PC-9 (cell line): ENCODE results near the gene TMEM198. TPM values are rescaled to one million over a fixed set of nuclear protein-coding genes. Genes with fewer than 3 reads are reported as not detected.

Source experiments
- BruUV-seq: library from RNA; stranded (reverse); fragments of 400-500 nt; replicated peaks from 2 replicates; lab custom pipeline; 2021; lab: Mats Ljungman, UMichigan
- CTCF ChIA-PET: fragments of 300-600 bp; sonication (Branson Sonifier 250); formaldehyde crosslinking; loops from one replicate; lab custom pipeline; 2022; ENCODE audit warnings: antibody characterized with exemption; lab: Charles Lee
- POLR2A ChIA-PET: fragments of 300-600 bp; sonication (Branson Sonifier 250); formaldehyde crosslinking; loops from one replicate; lab custom pipeline; 2022; ENCODE audit warnings: antibody characterized with exemption; ENCODE audit not compliant: unreplicated experiment; lab: Charles Lee
- DNase-seq, 2 experiments: peaks; one replicate each; pipeline versions ENCODE4 v3.0.0 to v3.0.0-alpha.2; 2015 to 2022; ENCODE audit warnings: mixed read lengths in 1 of 2
- H2AFZ ChIP-seq: fragments of 200-600 bp; sonication (generic); 2 replicates; pipeline ENCODE4 v1.8.1; 2017; ENCODE audit warnings: antibody characterized with exemption
- H3F3A ChIP-seq: fragments of 200-600 bp; sonication (generic); 2 replicates; pipeline ENCODE4 v1.8.1; 2017; ENCODE audit warnings: antibody characterized with exemption, mild to moderate bottlenecking, low read depth; ENCODE audit not compliant: insufficient read depth
- H3K27ac ChIP-seq: fragments of 200-600 bp; sonication (generic); 2 replicates; pipeline ENCODE4 v1.6.1; 2016; ENCODE audit warnings: mixed run types
- H3K27me3 ChIP-seq: fragments of 200-600 bp; sonication (generic); 2 replicates; pipeline ENCODE4 v1.6.1; 2016; ENCODE audit warnings: low read depth, mixed run types; ENCODE audit not compliant: insufficient read depth
- H3K36me3 ChIP-seq: fragments of 200-600 bp; sonication (generic); 2 replicates; pipeline ENCODE4 v1.6.1; 2016; ENCODE audit warnings: low read depth, mixed run types
- H3K4me1 ChIP-seq: fragments of 200-600 bp; sonication (generic); replicated peaks from 2 replicates; pipeline ENCODE4 v1.6.1; 2016; ENCODE audit warnings: mixed run types; ENCODE audit not compliant: insufficient read depth
- H3K4me2 ChIP-seq: fragments of 200-600 bp; sonication (generic); 2 replicates; pipeline ENCODE4 v1.6.1; 2017; ENCODE audit warnings: mixed run types
- H3K4me3 ChIP-seq: fragments of 200-600 bp; sonication (generic); 2 replicates; pipeline ENCODE4 v1.6.1; 2016; ENCODE audit warnings: mixed run types
- H3K79me2 ChIP-seq: fragments of 200-600 bp; sonication (generic); 2 replicates; pipeline ENCODE4 v1.6.1; 2017; ENCODE audit warnings: low read depth, mixed run types
- H3K9me2 ChIP-seq: fragments of 200-600 bp; sonication (generic); 2 replicates; pipeline ENCODE4 v1.8.1; 2017; ENCODE audit warnings: mild to moderate bottlenecking; ENCODE audit not compliant: insufficient read depth
- H3K9me3 ChIP-seq: fragments of 200-600 bp; sonication (generic); 2 replicates; pipeline ENCODE4 v1.8.1; 2016; ENCODE audit warnings: low read depth; ENCODE audit not compliant: insufficient read depth
- H4K20me1 ChIP-seq: fragments of 200-600 bp; sonication (generic); 2 replicates; pipeline ENCODE4 v1.8.1; 2017; ENCODE audit not compliant: insufficient read depth
- CTCF ChIP-seq: fragments of 200-600 bp; sonication (generic); conservative IDR thresholded peaks from 2 replicates; pipeline ENCODE4 v1.6.1; 2017; ENCODE audit warnings: mixed run types, antibody characterized with exemption, mild to moderate bottlenecking, moderate library complexity
- EZH2 ChIP-seq: fragments of 200-600 bp; sonication (generic); IDR thresholded peaks from 2 replicates; pipeline ENCODE4 v1.8.0; 2017; ENCODE audit warnings: antibody characterized with exemption, low read depth
- intact Hi-C: fragments of 100-400 bp; cut with micrococcal nuclease; formaldehyde crosslinking; loops from one replicate; pipeline ENCODE4 v1.10.0; 2022; ENCODE audit not compliant: unreplicated experiment
- total RNA-seq: library from RNA; stranded (reverse); gene quantifications from 2 replicates; pipeline ENCODE4 v1.2.3, GENCODE V29; 2021

Gene TMEM198
- total RNA-seq, 1 experiment from 2014 or later = 3.6 TPM

GRCh38 chr2:219510512-219511135, 33.2 kb upstream of the TMEM198 start:
- Histone ChIP-seq H3K4me2 (peak overlapping the region; percentile 82), H3K4me3 (no peak overlapping the region; the same call in 1 of the 2 replicates), H3K9me3 (no peaks in the 10 kb centered on the region), H2AFZ (no peak overlapping the region), H3K27ac (no peak overlapping the region), H3F3A (no peaks in the 10 kb centered on the region), H3K9me2 (no peaks in the 10 kb centered on the region), H3K4me1 (no peaks in the 10 kb centered on the region), H3K79me2 (no peaks in the 10 kb centered on the region), H4K20me1 (no peaks in the 10 kb centered on the region), H3K27me3 (peaks cover 54% of the 10 kb centered on the region), H3K36me3 (no peaks in the 10 kb centered on the region)
- BruUV-seq = no TSS peak
- intact Hi-C loops = no loop called here
- DNase-seq = no peak
- ChIA-PET CTCF (interaction anchor here (0.6 to 1.6 kb wide), 9 partner anchors 10 to 1554 kb away, joined by 3 to 19 read pairs (median 6); partner anchors contain the start of gene GMPPA), POLR2A (interaction anchor here (0.7 kb wide), 1 partner anchor 1904 kb away, joined by 4 read pairs; no protein-coding TSS in a partner anchor)
- TF ChIP-seq EZH2 (no peak), CTCF (peak; percentile 15; the same call in 1 of the 2 replicates)

GRCh38 chr2:219511547-219512325, 32.1 kb upstream of the TMEM198 start:
- Histone ChIP-seq H3K4me1 (no peaks in the 10 kb centered on the region), H2AFZ (no peak overlapping the region), H3K36me3 (no peaks in the 10 kb centered on the region), H3K79me2 (no peaks in the 10 kb centered on the region), H4K20me1 (no peaks in the 10 kb centered on the region), H3K9me2 (no peaks in the 10 kb centered on the region), H3K4me2 (no peak overlapping the region), H3K9me3 (no peaks in the 10 kb centered on the region), H3K27ac (no peak overlapping the region), H3F3A (no peaks in the 10 kb centered on the region), H3K4me3 (no peak overlapping the region), H3K27me3 (peaks cover 65% of the 10 kb centered on the region)
- BruUV-seq = no TSS peak
- DNase-seq = no peak
- intact Hi-C loops = no loop called here
- ChIA-PET CTCF (interaction anchor here (0.6 kb wide), 3 partner anchors 19 to 30 kb away, joined by 3 to 4 read pairs (median 4); no protein-coding TSS in a partner anchor), POLR2A (interaction anchor here (0.7 to 0.8 kb wide), 3 partner anchors 9 to 1250 kb away, joined by 3 to 6 read pairs (median 3); no protein-coding TSS in a partner anchor)
- TF ChIP-seq CTCF (no peak), EZH2 (no peak)

GRCh38 chr2:219512524-219513216, 31.2 kb upstream of the TMEM198 start:
- H3K79me2 ChIP-seq = no peaks in the 10 kb centered on the region
- H4K20me1 ChIP-seq = no peaks in the 10 kb centered on the region
- no peak overlapping the region for H2AFZ ChIP-seq
- no peaks in the 10 kb centered on the region for H3F3A ChIP-seq
- intact Hi-C loops = no loop called here
- ChIA-PET POLR2A (no interaction called here), CTCF (interaction anchor here (0.5 kb wide), 1 partner anchor 102 kb away, joined by 5 read pairs; no protein-coding TSS in a partner anchor)
- H3K4me2 ChIP-seq = no peak overlapping the region
- peaks cover 74% of the 10 kb centered on the region for H3K27me3 ChIP-seq
- H3K36me3 ChIP-seq = no peaks in the 10 kb centered on the region
- BruUV-seq = no TSS peak
- no peaks in the 10 kb centered on the region for H3K9me3 ChIP-seq
- DNase-seq = no peak
- no peak overlapping the region for H3K27ac ChIP-seq
- no peaks in the 10 kb centered on the region for H3K4me1 ChIP-seq
- no peak for TF ChIP-seq CTCF
- TF ChIP-seq EZH2 = no peak
- H3K9me2 ChIP-seq = no peaks in the 10 kb centered on the region
- H3K4me3 ChIP-seq = no peak overlapping the region
